Neural cell (in vitro differentiated cells): ENCODE results near the gene LAIR2. TPM values are rescaled to one million over a fixed set of nuclear protein-coding genes. Genes with fewer than 3 reads are reported as not detected.

Experiments
- H2AFZ ChIP-seq: fragments of 200-600, 300-800 bp; sonication (generic), shearing (Covaris generic); 2 replicates; pipeline ENCODE4 v1.6.0; 2014; ENCODE audit warnings: low read depth, mild to moderate bottlenecking, antibody characterized with exemption, low read length, moderate library complexity
- H3F3A ChIP-seq: fragments of 200-600 bp; shearing (Covaris generic); 2 replicates; pipeline ENCODE4 v1.6.1; 2016; ENCODE audit warnings: mild to moderate bottlenecking, moderate library complexity, mixed read lengths, antibody characterized with exemption, low read length; ENCODE audit not compliant: insufficient read depth, poor library complexity, severe bottlenecking
- H3K27ac ChIP-seq: fragments of 200-600, 300-800 bp; sonication (generic), shearing (Covaris generic); 2 replicates; pipeline ENCODE4 v1.5.1; 2014; ENCODE audit warnings: mild to moderate bottlenecking, low read length, moderate library complexity
- H3K27me3 ChIP-seq: fragments of 300-800, 200-600 bp; sonication (generic), shearing (Covaris generic); 2 replicates; pipeline ENCODE4 v1.6.0; 2014; ENCODE audit warnings: mild to moderate bottlenecking, low read depth, low read length, moderate library complexity; ENCODE audit not compliant: insufficient read depth
- H3K36me3 ChIP-seq: fragments of 300-800, 200-600 bp; sonication (generic), shearing (Covaris generic); 2 replicates; pipeline ENCODE4 v1.5.1; 2014; ENCODE audit warnings: mild to moderate bottlenecking, antibody characterized with exemption, low read length, moderate library complexity; ENCODE audit not compliant: insufficient read depth
- H3K4me2 ChIP-seq: fragments of 300-800, 200-600 bp; sonication (generic), shearing (Covaris generic); 2 replicates; pipeline ENCODE4 v1.6.0; 2014; ENCODE audit warnings: mild to moderate bottlenecking, low read length
- H3K4me3 ChIP-seq: fragments of 300-800, 200-600 bp; sonication (generic), shearing (Covaris generic); 2 replicates; pipeline ENCODE4 v1.5.1; 2014; ENCODE audit warnings: mild to moderate bottlenecking, low read length, moderate library complexity
- H3K79me2 ChIP-seq: fragments of 200-600 bp; shearing (Covaris generic); replicated peaks from 2 replicates; pipeline ENCODE4 v1.6.0; 2014; ENCODE audit warnings: mild to moderate bottlenecking, low read length, moderate library complexity; ENCODE audit not compliant: insufficient read depth
- H3K9ac ChIP-seq: fragments of 300-800, 200-600 bp; sonication (generic), shearing (Covaris generic); 2 replicates; pipeline ENCODE4 v1.6.1; 2016; ENCODE audit warnings: mild to moderate bottlenecking, low read length, mixed read lengths
- H3K9me2 ChIP-seq: fragments of 200-600 bp; shearing (Covaris generic); 2 replicates; pipeline ENCODE4 v1.6.1; 2016; ENCODE audit warnings: mild to moderate bottlenecking, low read length, mixed read lengths; ENCODE audit not compliant: insufficient read depth
- H3K9me3 ChIP-seq: fragments of 200-600, 300-800 bp; sonication (generic), shearing (Covaris generic); 2 replicates; pipeline ENCODE4 v1.6.1; 2016; ENCODE audit warnings: mild to moderate bottlenecking, mixed run types, low read length, moderate library complexity, mixed read lengths
- H4K20me1 ChIP-seq: fragments of 200-600 bp; shearing (Covaris generic); 2 replicates; pipeline ENCODE4 v1.6.1; 2016; ENCODE audit warnings: mild to moderate bottlenecking, mixed run types; ENCODE audit not compliant: insufficient read depth
- CTCF ChIP-seq: fragments of 450-650 bp; IDR thresholded peaks from 2 replicates; pipeline ENCODE4 v1.5.1; 2014; ENCODE audit warnings: antibody characterized with exemption, mild to moderate bottlenecking, moderate library complexity; ENCODE audit not compliant: poor library complexity, severe bottlenecking
- EP300 ChIP-seq: fragments of 450-650 bp; conservative IDR thresholded peaks from 2 replicates; pipeline ENCODE4 v1.6.1; 2014; ENCODE audit warnings: antibody characterized with exemption, mild to moderate bottlenecking, moderate library complexity; ENCODE audit not compliant: poor library complexity, severe bottlenecking
- EZH2 ChIP-seq: fragments of 200-600, 300-800 bp; shearing (Covaris generic), sonication (generic); IDR thresholded peaks from 2 replicates; pipeline ENCODE4 v1.6.1; 2014; ENCODE audit warnings: antibody characterized with exemption, low read length, borderline replicate concordance, mild to moderate bottlenecking; ENCODE audit not compliant: insufficient read depth, poor library complexity, severe bottlenecking
- MXI1 ChIP-seq: fragments of 450-650 bp; conservative IDR thresholded peaks from 2 replicates; pipeline ENCODE4 v1.6.1; 2014; ENCODE audit warnings: antibody characterized with exemption, mild to moderate bottlenecking; ENCODE audit not compliant: poor library complexity, severe bottlenecking
- POLR2AphosphoS5 ChIP-seq: IDR thresholded peaks from 2 replicates; pipeline ENCODE4 v1.6.1; 2012
- RAD21 ChIP-seq: fragments of 450-650 bp; conservative IDR thresholded peaks from 2 replicates; pipeline ENCODE4 v1.6.1; 2014; ENCODE audit warnings: antibody characterized with exemption, mild to moderate bottlenecking, moderate library complexity
- SMC3 ChIP-seq: fragments of 450-650 bp; conservative IDR thresholded peaks from 2 replicates; pipeline ENCODE4 v1.6.1; 2014; ENCODE audit warnings: antibody characterized with exemption, mild to moderate bottlenecking, moderate library complexity; ENCODE audit not compliant: poor library complexity
- TAF1 ChIP-seq: IDR thresholded peaks from 2 replicates; pipeline ENCODE4 v1.6.1; 2012; ENCODE audit warnings: low read depth
- polyA plus RNA-seq: library from polyadenylated mRNA; depleted of rRNA; stranded (reverse); fragments of >200 nt; gene quantifications from 2 replicates; pipeline ENCODE4 v1.2.3, GENCODE V29; 2014
- TF ChIP-seq, protein P1 (sequence below): IDR thresholded peaks from 2 replicates; pipeline ENCODE4 v1.6.1; 2012; ENCODE audit warnings: borderline replicate concordance

Gene LAIR2
- polyA plus RNA-seq, 1 donor from 2014 or later = not detected

GRCh38 chr19:54518844-54519243 lies 16.2 kb downstream of the LAIR2 start:
- no peaks in the 10 kb centered on the region for H3K9me2 ChIP-seq
- H3K4me3 ChIP-seq = no peak overlapping the region
- H3K36me3 ChIP-seq = no peaks in the 10 kb centered on the region
- no peaks in the 10 kb centered on the region for H3K79me2 ChIP-seq
- no peak overlapping the region for H3K9ac ChIP-seq
- no peaks in the 10 kb centered on the region for H3F3A ChIP-seq
- no peaks in the 10 kb centered on the region for H3K27me3 ChIP-seq
- H3K9me3 ChIP-seq = no peaks in the 10 kb centered on the region
- H3K27ac ChIP-seq = no peak overlapping the region
- H3K4me2 ChIP-seq = no peak overlapping the region
- no peaks in the 10 kb centered on the region for H4K20me1 ChIP-seq
- no peak for TF ChIP-seq CTCF
- TF ChIP-seq EP300 = no peak
- no peak for TF ChIP-seq SMC3
- TF ChIP-seq, protein P1, sequence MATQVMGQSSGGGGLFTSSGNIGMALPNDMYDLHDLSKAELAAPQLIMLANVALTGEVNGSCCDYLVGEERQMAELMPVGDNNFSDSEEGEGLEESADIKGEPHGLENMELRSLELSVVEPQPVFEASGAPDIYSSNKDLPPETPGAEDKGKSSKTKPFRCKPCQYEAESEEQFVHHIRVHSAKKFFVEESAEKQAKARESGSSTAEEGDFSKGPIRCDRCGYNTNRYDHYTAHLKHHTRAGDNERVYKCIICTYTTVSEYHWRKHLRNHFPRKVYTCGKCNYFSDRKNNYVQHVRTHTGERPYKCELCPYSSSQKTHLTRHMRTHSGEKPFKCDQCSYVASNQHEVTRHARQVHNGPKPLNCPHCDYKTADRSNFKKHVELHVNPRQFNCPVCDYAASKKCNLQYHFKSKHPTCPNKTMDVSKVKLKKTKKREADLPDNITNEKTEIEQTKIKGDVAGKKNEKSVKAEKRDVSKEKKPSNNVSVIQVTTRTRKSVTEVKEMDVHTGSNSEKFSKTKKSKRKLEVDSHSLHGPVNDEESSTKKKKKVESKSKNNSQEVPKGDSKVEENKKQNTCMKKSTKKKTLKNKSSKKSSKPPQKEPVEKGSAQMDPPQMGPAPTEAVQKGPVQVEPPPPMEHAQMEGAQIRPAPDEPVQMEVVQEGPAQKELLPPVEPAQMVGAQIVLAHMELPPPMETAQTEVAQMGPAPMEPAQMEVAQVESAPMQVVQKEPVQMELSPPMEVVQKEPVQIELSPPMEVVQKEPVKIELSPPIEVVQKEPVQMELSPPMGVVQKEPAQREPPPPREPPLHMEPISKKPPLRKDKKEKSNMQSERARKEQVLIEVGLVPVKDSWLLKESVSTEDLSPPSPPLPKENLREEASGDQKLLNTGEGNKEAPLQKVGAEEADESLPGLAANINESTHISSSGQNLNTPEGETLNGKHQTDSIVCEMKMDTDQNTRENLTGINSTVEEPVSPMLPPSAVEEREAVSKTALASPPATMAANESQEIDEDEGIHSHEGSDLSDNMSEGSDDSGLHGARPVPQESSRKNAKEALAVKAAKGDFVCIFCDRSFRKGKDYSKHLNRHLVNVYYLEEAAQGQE = no peak
- no peak for TF ChIP-seq POLR2AphosphoS5
- no peak for TF ChIP-seq RAD21
- TF ChIP-seq MXI1 = no peak
- TF ChIP-seq TAF1 = no peak
- no peak for TF ChIP-seq EZH2
- H2AFZ ChIP-seq = no peak overlapping the region

DNA sequence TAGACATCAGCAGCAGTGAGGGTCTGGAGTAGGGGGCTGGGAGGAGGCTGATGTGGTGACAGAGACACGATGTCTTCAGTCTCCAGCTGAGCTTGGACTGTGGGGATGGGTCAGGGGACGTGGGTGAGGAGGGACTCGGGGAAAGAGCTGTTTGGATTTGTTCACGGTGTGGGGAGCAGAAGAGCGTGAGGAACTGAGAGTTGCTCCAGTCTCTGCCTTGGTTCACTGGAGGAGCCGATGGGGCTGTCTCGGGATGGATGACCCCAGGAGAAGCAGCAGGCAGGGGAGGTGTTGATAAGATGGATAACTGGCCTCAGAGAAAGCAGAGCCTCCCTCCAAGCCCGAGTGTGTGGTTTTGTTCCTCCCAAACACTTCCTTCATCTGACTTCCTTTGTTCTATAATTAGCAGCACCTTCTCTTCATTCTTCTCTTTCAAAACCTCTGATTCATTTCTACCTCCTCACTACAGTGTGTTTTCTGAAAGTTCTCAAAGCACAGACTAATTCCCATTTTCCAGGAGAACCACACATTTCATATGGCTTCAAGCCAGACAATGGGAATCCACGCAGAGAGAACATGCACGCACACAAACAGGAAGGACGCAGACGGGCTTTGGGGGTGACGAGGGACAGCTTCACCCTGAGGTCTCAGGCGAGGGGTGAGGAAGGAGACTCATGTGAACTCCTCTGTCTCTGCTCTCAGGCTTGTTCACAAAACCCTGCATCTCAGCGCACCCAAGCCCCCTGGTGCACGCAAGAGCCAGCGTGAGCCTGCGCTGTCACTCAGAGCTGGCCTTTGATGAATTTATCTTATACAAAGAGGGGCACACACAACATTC lies 18.6 kb downstream of the LAIR2 start:
- no peak overlapping the region for H3K4me2 ChIP-seq
- H4K20me1 ChIP-seq = no peaks in the 10 kb centered on the region
- H3K9ac ChIP-seq = no peak overlapping the region

More for the DNA sequence above, 18.6 kb downstream of the LAIR2 start:
- Histone ChIP-seq H3K9me3 (no peaks in the 10 kb centered on the region), H3K79me2 (no peaks in the 10 kb centered on the region), H3K36me3 (no peaks in the 10 kb centered on the region), H3K27me3 (no peaks in the 10 kb centered on the region), H3K27ac (no peak overlapping the region), H3K4me3 (no peak overlapping the region), H3K9me2 (no peaks in the 10 kb centered on the region), H3F3A (no peaks in the 10 kb centered on the region), H2AFZ (no peak overlapping the region)
- TF ChIP-seq MXI1 (no peak), EZH2 (no peak), TAF1 (no peak), RAD21 (no peak), EP300 (no peak), SMC3 (no peak), POLR2AphosphoS5 (no peak), CTCF (no peak)
- TF ChIP-seq, protein P1 = no peak
